ENCODE data around the gene RPL38. TPM values are rescaled to one million over a fixed set of nuclear protein-coding genes. Genes with fewer than 3 reads are reported as not detected.

RPL38 gene
- total RNA-seq, 1 experiment from 2014 or later, result 3,689 TPM

DNA sequence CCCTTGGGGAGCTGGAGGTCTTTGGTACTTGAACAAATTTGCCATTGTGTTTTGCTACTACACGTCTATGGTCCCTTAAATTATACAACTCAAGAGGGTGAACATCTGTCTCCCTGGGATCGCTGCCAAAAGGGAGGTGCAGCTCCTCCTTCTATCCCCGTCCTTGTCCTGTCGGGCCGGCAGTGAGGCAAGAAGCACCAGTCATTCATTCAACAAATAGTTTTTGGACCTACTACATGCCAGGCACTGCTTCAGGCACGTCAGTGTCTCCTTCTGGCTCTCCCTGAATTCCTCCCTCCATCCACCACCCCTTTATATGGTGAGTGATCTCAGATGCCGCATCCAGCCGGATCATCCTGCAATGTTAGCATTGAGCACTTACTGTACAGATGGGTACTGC lies 2.2 kb upstream of the RPL38 start:
- DNase-seq (peak; percentile 53), ATAC-seq (no peak)
- intact Hi-C loops (cut with micrococcal nuclease), result loop anchor here (10.0 kb wide), 1 partner anchor 896 kb away; no protein-coding TSS in a partner anchor
- H3K9ac ChIP-seq (ENCODE audit: low read length), result no peak overlapping the region
- peaks cover 23% of the 10 kb centered on the region for H4K20me1 ChIP-seq (ENCODE audit: low read length)
- no TSS peak for BruUV-seq (replicated peaks)
- peak; percentile 17; the same call in 1 of the 2 replicates for TF ChIP-seq EZH2phosphoT487 (IDR thresholded peaks at IDR 0.05; ENCODE audit: borderline replicate concordance, low read length)
- TF ChIP-seq, protein P1, sequence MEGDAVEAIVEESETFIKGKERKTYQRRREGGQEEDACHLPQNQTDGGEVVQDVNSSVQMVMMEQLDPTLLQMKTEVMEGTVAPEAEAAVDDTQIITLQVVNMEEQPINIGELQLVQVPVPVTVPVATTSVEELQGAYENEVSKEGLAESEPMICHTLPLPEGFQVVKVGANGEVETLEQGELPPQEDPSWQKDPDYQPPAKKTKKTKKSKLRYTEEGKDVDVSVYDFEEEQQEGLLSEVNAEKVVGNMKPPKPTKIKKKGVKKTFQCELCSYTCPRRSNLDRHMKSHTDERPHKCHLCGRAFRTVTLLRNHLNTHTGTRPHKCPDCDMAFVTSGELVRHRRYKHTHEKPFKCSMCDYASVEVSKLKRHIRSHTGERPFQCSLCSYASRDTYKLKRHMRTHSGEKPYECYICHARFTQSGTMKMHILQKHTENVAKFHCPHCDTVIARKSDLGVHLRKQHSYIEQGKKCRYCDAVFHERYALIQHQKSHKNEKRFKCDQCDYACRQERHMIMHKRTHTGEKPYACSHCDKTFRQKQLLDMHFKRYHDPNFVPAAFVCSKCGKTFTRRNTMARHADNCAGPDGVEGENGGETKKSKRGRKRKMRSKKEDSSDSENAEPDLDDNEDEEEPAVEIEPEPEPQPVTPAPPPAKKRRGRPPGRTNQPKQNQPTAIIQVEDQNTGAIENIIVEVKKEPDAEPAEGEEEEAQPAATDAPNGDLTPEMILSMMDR (conservative IDR thresholded peaks at IDR 0.05; ENCODE audit: low read depth, low read length), result no peak
- TF ChIP-seq EZH2 (IDR thresholded peaks at IDR 0.05; ENCODE audit: low read length, unreplicated experiment), result peak; percentile 43
- no peaks in the 10 kb centered on the region for H3K9me2 ChIP-seq (replicated peaks; ENCODE audit: low read length)
- ChIA-PET CTCF (no interaction called here), POLR2A (ENCODE audit: unreplicated experiment) (no interaction called here)
- H2AFZ ChIP-seq (ENCODE audit: low read length), result no peak overlapping the region
- H3K36me3 ChIP-seq (ENCODE audit: low read depth, low read length), result peaks cover 23% of the 10 kb centered on the region
- peaks cover 43% of the 10 kb centered on the region for H3K27me3 ChIP-seq (ENCODE audit: low read length)
- H3K4me3 ChIP-seq (ENCODE audit: low read length), result no peak overlapping the region
- no peak overlapping the region for H3K4me2 ChIP-seq (ENCODE audit: low read length)
- H3F3A ChIP-seq (ENCODE audit: low read length, unreplicated experiment), result no peaks in the 10 kb centered on the region
- H3K9me3 ChIP-seq (ENCODE audit: low read length), result no peaks in the 10 kb centered on the region
- peaks cover 16% of the 10 kb centered on the region for H3K4me1 ChIP-seq (ENCODE audit: insufficient read depth, low read length)
- H3K27ac ChIP-seq (ENCODE audit: low read length), result no peak overlapping the region
- H3K79me2 ChIP-seq (ENCODE audit: low read length), result peaks cover 28% of the 10 kb centered on the region

- no peak overlapping the region for H3K4me3 ChIP-seq (ENCODE audit: low read length)
- H3K9me3 ChIP-seq (ENCODE audit: low read length), result no peaks in the 10 kb centered on the region
- peaks cover 28% of the 10 kb centered on the region for H3K36me3 ChIP-seq (ENCODE audit: low read depth, low read length)
- H3K79me2 ChIP-seq (ENCODE audit: low read length), result peaks cover 35% of the 10 kb centered on the region
- no peaks in the 10 kb centered on the region for H3F3A ChIP-seq (ENCODE audit: low read length, unreplicated experiment)
- no peak overlapping the region for H3K27ac ChIP-seq (ENCODE audit: low read length)
- H2AFZ ChIP-seq (ENCODE audit: low read length), result no peak overlapping the region
- no peak overlapping the region for H3K9ac ChIP-seq (ENCODE audit: low read length)
- ATAC-seq (no peak), DNase-seq (no peak)
- BruUV-seq (replicated peaks), result no TSS peak
- TF ChIP-seq EZH2phosphoT487 (IDR thresholded peaks at IDR 0.05; ENCODE audit: borderline replicate concordance, low read length) (no peak), EZH2 (IDR thresholded peaks at IDR 0.05; ENCODE audit: low read length, unreplicated experiment) (no peak)
- TF ChIP-seq, protein P1 (conservative IDR thresholded peaks at IDR 0.05; ENCODE audit: low read depth, low read length), result no peak
- no peak overlapping the region for H3K4me2 ChIP-seq (ENCODE audit: low read length)
- H3K27me3 ChIP-seq (ENCODE audit: low read length), result peaks cover 36% of the 10 kb centered on the region
- H3K9me2 ChIP-seq (replicated peaks; ENCODE audit: low read length), result no peaks in the 10 kb centered on the region
- H4K20me1 ChIP-seq (ENCODE audit: low read length), result peaks cover 28% of the 10 kb centered on the region
- intact Hi-C loops (cut with micrococcal nuclease), result loop anchor here (10.0 kb wide), 1 partner anchor 897 kb away; no protein-coding TSS in a partner anchor
- ChIA-PET POLR2A (ENCODE audit: unreplicated experiment) (no interaction called here), CTCF (no interaction called here)
- peaks cover 18% of the 10 kb centered on the region for H3K4me1 ChIP-seq (ENCODE audit: insufficient read depth, low read length)
Observed at GRCh38 chr17:74201948-74202347, 1.5 kb upstream of the RPL38 start.

DNA sequence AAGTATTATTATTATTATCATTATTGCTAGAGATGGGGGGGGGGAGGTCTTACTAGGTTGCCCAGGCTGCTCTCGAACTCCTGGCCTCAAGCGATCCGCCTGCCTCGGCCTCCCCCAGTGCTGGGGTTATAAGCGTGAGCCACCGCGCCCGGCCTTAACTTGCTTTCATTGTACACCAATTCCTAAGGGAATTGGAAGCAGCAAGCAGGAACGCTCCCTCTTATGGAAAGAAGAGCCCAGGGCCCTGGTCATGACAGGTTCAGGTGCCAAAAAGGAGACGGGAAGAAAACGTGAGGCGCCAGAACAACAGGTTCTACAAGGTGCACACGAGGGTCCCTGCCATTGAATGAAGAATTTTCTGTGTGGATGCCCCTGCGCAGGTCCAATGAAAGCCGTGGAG lies 540 bp upstream of the RPL38 start:
- H3K9ac ChIP-seq (ENCODE audit: low read length), result no peak overlapping the region
- H4K20me1 ChIP-seq (ENCODE audit: low read length), result peaks cover 38% of the 10 kb centered on the region
- POLR2A ChIA-PET (ENCODE audit: unreplicated experiment), result interaction anchor here (0.6 kb wide), 2 partner anchors 568 to 587 kb away, joined by 3 to 4 read pairs; no protein-coding TSS in a partner anchor
- peak overlapping the region; percentile 52; the same call in 1 of the 2 replicates for H2AFZ ChIP-seq (ENCODE audit: low read length)
- H3K4me1 ChIP-seq (ENCODE audit: insufficient read depth, low read length), result peaks cover 23% of the 10 kb centered on the region
- H3K27me3 ChIP-seq (ENCODE audit: low read length), result peaks cover 33% of the 10 kb centered on the region
- DNase-seq (peak; percentile 9), ATAC-seq (peak; percentile 1; the same call in 1 of the 2 replicates)
- peak overlapping the region; percentile 57 for H3K4me2 ChIP-seq (ENCODE audit: low read length)
- H3K79me2 ChIP-seq (ENCODE audit: low read length), result peaks cover 45% of the 10 kb centered on the region
- intact Hi-C loops (cut with micrococcal nuclease), result loop anchor here (10.0 kb wide), 1 partner anchor 898 kb away; no protein-coding TSS in a partner anchor
- peak overlapping the region; percentile 96; the same call in 1 of the 2 replicates for H3K4me3 ChIP-seq (ENCODE audit: low read length)
- no peaks in the 10 kb centered on the region for H3K9me3 ChIP-seq (ENCODE audit: low read length)
- CTCF ChIA-PET, result interaction anchor here (0.6 to 0.7 kb wide), 2 partner anchors 113 to 368 kb away, joined by 10 to 14 read pairs; no protein-coding TSS in a partner anchor
- no peak overlapping the region for H3K27ac ChIP-seq (ENCODE audit: low read length)
- no peaks in the 10 kb centered on the region for H3K9me2 ChIP-seq (replicated peaks; ENCODE audit: low read length)
- no peaks in the 10 kb centered on the region for H3F3A ChIP-seq (ENCODE audit: low read length, unreplicated experiment)
- H3K36me3 ChIP-seq (ENCODE audit: low read depth, low read length), result peaks cover 35% of the 10 kb centered on the region
- TF ChIP-seq, protein P1 (conservative IDR thresholded peaks at IDR 0.05; ENCODE audit: low read depth, low read length), result no peak
- TF ChIP-seq EZH2 (IDR thresholded peaks at IDR 0.05; ENCODE audit: low read length, unreplicated experiment), result no peak
- no peak for TF ChIP-seq EZH2phosphoT487 (IDR thresholded peaks at IDR 0.05; ENCODE audit: borderline replicate concordance, low read length)
- BruUV-seq (replicated peaks), result no TSS peak
